ENCODE results near the gene TACR1.
"Not testable (repeated sequence)": the region's sequence is repeated elsewhere in the genome, so short reads cannot be mapped to it uniquely, and the experiment has no call there.

Gene TACR1

DNA sequence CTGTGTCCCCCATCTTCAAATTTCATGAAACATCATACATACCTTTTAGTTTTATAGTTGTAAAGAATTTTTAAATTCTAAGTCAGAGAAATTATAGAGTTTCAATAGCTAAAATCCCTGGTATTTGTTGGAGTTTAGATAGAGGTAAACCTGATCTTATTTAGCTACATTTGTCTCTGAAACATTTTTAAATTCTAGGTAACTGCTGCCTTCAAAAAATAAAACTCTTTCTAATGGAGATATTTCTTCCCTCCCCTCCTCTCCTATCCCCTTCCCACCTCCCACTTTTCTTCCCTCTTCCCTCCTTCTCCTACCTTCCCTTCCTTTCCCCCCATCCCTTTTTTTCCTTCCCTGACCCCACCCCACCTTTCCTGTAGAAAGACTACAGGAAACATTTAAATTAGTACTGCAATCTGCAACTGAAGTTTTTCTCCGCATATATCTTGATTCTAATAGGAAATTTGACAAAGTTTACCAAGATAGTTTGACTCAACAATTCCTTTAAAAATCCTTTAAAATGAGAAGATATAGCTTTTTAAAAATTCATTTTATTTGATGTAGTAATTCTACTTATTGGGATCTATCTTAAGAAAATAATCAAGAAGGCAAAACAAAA is 4.1 kb downstream of the TACR1 start:
- no peak for DNase-seq (ENCODE audit: low read depth, low spot score)

DNA sequence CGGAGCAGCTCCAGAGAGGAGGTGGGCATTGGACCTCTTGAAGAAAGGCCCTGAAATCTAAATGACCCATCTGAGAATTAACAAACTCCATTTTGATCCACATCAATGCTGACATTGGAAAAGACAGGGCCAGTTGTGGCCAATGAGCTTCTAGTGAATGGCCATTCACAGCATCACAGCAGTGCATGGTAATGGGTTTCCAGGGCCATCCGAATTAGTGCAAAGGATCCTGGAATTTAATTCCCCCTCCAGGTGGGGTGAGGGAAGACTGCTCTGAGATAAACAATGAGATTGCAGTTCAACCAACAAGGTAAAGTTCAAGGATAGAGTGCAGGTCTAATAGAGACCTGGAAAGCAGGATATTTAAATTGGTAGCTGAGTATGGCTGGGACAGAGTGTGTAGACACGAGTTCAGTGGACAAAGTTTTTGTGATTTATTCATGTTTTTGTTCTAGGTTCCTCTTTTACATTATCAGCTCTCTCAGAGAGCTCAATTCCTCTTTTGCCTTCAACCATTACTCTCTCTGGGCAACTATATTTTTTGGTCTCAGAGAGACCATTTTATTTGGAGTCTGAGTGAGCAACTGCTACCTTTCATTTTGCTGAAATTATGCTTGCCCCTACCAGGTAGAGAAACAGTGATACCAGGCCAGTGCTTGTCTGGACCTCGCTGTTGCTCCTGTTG is 5.0 kb downstream of the TACR1 start:
- no peak for DNase-seq (ENCODE audit: low read depth, low spot score)

DNA sequence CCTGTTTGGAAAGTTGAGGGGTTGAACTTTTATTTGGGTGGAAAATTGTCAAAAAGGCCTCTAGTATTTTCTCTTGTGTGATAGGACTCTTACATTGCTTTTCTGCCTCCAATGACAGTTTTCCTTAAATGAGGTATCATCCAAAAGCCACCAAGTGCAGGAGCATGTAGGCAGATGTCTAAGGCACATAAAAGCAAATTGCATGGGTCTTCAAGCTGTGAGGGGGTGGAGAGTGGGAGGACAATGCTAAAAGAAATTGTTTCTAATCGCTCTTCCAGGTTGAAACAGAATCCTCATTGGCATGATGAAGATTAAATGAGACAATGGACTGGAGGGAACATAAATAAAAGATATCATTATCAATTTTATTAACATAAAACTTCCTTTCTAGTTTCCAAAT is 6.8 kb downstream of the TACR1 start:
- no peak for DNase-seq (ENCODE audit: low read depth, low spot score)

DNA sequence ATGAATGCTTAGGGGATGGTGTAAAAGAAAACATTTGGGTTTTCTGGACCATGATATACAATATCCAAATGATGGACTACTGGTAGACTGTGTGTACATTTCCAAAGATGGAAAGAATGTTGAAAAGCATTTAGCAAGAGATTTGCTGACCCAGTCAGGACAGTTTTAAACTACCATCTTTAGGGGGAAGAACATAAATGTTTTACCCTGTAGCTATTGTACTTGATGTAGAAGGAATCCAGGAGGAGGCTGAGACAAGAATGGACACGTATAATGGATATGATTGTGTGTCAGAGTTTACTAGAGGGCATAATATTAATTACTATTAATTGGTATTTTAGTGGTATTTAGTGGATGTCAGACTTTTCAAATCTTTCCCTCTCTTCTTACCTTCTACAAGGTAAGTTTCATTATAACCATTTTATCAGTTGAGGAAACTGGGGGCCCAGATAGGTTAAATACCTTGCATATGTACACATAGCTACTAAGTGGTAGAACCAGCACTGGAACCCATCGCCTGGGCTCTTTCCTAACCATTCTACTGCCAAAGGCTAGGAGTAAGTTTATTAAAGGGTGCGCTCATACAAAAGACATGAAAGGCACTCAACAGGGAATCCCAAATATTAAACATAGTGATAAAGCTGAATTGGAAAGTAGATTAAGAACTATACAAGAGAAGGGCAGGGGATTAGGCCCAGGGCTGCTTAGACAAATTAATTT is 8.9 kb downstream of the TACR1 start:
- DNase-seq (ENCODE audit: low read depth, low spot score): no peak

DNA sequence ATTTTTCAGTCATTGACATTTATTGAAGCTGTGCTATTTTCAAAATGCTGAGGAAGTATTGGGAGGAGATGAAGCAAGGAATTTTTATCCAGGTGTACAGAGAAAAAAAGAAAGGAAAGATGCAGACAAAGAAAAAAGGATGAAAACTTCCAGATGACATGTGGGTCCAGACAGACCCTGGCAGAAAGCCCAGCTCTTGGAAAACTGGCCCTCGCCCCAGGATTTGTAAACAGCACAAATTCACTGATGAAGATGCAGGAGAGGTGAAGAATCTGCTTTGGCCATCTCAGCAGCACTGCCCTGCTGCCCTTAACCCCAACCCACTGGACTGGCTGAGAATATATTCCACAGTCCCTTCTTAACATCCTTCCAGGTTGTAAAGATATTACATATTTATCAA is 12.5 kb downstream of the TACR1 start:
- DNase-seq (ENCODE audit: low read depth, low spot score): no peak

DNA sequence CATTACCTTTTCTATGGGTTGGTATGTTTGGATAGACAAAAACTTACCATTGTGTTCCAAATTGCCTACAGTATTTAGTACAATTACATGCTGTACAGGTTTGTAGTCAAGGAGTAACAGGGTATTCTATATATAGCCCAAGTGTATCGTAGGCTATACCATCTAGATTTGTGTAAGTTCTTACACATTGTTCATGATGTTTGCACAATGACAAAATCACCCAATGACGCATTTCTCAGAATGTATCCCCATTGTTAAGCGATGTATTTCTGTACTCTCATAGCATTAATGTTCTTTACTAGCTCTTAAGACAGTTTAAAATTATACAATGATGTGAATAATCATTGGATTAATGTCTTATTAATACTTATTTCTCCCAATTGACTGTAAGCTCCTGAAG is 16.7 kb downstream of the TACR1 start:
- DNase-seq (ENCODE audit: low read depth, low spot score): no peak

DNA sequence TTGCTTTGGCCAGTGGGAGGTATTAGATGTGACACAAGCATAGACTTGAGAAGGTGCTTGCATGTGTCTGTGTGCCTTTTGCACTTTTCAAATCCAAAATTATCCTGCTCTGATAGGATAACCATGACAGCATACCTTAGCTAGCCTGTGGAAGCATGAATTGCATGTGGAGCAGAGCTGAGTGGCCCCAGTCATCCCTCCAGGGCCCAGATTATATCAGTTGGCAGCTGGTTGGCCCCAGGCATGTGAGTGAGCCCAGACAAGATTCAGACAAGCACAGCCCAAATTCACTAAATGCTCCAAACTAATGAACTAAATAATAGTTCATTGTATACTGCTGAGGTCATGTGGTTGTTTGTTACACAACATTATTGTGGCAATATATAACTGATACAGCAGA is 18.8 kb downstream of the TACR1 start:
- peak; percentile 50 for DNase-seq (ENCODE audit: low read depth, low spot score)

DNA sequence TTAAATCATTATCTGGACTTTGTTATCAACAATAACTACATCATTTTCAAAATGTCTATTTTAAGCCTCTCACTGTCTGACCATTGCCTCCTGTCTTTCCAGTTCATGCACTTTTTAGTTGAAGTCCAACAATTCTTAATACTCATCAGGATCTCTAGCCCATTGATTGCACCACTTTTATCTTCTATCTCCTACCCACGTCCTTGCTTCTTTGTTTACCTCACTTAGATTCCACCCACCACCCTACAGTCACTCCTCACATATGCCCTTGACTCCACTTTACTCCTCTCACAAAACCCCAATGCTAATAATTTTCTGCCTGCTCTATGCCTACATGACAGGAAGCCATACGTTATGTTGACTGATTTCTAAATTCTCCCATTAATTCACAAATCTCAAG is 21.9 kb downstream of the TACR1 start:
- DNase-seq (ENCODE audit: low read depth, low spot score): no peak

DNA sequence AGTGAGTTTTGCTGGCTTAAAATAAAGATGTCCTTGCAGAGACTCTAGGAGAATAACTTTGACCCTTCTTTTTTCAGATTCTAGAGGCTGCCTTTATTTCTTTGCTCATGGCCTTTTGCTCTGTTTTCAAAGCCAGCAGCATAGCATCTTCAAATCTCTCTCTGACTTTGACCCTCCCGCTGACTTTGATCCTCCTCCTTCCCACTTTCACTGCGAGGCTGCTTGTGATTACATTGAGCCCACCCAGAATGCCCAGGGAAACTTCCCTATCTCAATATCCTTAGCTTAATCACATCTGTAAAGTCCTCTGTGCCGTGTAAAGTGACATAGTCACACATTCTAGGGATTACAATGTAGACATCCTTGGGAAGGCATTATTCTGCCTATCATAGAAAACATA is 23.9 kb downstream of the TACR1 start:
- no peak for DNase-seq (ENCODE audit: low read depth, low spot score)

DNA sequence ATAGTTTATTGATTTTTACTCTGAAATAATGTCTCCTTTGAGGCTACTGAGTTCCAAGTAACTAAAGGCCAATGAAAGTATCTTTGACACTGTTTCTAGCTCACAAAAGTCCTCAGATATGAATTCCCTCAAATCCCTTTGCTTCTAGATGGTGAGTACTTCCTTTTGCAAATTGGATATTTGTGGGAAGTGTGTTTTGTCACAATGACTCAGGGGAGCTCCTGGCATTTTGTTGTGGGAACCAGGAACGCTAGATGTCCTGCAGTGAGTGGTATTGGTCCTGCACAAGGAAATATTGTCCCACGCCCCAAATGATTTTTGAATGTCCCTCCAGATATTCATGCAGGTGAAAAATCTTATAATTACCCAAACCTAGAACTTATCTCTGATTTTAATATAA is 24.3 kb downstream of the TACR1 start:
- DNase-seq (ENCODE audit: low read depth, low spot score): no peak

DNA sequence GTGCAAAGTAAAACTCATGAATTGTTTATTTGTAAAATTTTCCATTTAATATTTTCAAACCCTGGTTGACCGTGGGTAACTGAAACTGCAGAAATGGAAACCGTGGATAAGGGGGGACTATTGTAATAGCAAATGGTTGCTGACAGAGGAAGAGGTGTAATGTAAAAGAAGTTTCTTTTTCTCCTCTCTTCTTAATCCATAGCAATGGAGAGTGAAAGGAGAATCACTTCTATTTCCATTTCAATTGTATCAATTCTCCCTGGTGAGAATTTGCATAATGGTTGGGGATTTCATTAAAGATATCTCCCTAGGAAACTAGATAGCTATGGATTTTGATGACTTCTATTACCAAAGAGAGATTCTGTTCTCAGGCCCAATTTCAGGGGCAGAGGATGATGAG is 24.8 kb downstream of the TACR1 start:
- DNase-seq (ENCODE audit: low read depth, low spot score): no peak

DNA sequence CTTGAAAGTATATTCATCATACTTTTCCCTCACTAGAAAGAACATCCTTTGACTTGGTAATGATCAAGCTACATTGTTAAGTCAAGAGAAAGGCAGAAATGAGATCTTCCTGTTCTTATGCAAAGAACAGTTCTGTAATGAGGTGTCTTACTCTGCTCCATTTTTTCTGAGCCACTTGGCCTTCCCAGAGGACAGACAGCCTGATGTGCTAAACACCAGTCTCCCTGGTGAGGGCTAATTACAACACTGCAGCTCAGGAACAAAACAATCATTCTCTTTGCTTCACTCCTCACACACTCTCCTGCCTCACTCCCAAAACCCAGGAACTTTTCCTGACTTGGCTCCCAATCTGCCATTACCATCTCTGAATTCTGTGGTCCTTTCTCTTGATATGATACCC is 25.6 kb downstream of the TACR1 start:
- peak; percentile 44 for DNase-seq (ENCODE audit: low read depth, low spot score)

DNA sequence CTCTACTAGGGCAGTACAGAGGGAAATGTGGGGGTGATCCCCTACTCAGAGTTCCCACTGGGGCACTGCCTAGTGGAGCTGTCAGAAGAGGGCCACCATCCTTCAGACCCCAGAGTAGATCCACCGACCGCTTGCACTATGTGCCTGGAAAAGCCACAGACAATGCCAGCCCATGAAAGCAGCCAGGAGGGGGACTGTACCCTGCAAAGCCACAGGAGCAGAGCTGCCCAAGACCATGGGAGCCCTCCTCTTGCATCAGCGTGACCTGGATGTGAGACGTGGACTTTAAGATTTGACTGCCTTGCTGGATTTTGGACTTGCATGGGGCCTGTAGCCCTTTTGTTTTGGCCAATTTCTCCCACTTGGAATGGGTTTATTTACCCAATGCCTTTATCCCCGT is 27.9 kb downstream of the TACR1 start:
- not testable (repeated sequence) for DNase-seq (ENCODE audit: low read depth, low spot score)

DNA sequence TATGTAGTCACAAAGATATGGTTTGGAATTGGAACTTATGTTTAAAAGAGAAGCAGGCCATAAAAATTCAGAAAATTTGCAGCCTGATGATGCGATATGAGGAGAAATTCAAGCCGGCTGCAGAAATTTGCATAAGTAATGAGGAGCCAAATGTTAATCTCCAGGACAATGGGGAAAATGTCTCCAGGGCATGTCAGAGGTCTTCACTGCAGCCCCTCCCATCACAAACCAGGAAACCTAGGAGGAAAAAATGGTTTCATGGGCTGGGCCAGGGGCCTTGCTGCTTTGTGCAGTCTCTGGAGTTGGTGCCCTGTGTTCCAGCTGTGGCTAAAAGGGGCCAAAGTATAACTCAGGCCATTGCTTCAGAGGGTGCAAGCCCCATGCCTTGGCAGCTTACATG is 28.4 kb downstream of the TACR1 start:
- DNase-seq (ENCODE audit: low read depth, low spot score): no peak

DNA sequence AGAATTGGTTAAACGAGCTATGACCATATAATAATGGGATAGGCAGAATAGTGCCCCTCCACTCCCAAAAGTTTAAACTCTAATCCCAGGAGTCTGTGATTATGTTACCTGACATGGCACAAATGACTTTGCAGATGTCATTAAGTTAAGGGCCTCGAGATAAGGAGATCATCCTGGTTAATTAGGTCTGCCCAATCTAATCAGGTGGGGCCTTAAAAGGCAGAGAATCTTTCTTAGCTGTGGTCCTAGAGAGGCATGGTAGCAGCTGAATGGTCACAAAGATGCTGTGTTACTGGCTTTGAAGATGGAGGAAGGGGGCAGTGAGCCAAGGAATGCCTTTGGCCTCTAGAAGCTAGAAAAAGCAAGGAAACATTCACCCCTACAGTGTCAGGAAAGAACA is 31.1 kb downstream of the TACR1 start:
- DNase-seq (ENCODE audit: low read depth, low spot score): no peak

DNA sequence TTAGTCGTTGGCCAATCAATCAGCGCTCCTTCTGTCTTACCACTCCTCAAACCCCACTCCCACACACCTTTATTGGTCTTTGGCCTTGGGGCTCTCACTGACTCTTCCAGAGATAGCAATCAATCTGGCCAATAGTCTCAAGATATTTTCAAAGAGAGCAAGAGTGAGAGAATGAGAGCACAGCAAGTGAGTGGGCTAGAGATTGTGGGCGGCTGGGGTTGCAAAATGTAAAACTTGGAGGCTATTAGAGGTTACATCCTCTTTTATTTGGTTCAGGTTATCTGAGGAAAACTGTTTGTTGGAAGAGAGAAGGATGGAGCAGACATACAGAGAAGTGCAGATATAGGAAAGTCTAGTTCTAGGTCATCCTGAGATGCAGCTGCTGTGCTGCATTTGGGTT is 32.8 kb downstream of the TACR1 start:
- DNase-seq (ENCODE audit: low read depth, low spot score): no peak

DNA sequence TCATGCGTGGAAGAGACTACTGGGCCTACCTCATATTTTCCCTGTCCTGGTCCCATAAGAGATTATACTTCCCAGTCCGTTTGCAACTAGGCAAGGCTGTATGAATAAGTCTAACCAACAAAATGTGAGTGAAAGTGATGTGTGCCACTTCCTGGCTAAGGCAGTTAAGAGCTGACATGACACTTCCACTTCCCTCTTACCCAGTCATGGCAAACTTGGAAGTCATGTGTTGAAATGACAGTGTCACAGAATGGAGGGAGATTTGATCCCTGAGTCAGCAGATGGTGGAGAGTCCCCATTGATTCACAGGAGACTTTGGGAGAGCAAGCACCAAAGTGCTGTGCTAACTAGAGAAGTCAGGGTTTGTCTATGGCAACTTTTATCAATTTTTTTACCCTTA is 36.4 kb downstream of the TACR1 start:
- no peak for DNase-seq (ENCODE audit: low read depth, low spot score)

DNA sequence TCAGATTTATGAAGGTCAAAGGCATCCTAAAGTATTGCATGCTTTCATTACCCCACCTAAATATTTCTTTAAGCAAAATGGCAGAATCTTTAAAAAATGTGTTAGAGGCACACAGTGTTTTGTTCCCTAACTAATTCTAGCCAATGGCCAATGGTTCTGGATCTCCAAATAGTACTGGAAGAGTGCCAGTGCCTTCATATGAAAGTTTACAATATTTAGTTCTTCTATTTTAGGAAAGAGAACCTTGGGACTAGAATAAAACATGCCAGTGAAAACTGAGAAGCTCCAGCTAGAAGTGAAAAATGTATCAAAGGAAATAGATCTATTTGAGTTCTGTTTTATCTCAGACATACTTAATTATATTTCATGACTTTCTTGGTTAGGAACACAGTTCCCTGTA is 37.1 kb downstream of the TACR1 start:
- no peak for DNase-seq (ENCODE audit: low read depth, low spot score)

DNA sequence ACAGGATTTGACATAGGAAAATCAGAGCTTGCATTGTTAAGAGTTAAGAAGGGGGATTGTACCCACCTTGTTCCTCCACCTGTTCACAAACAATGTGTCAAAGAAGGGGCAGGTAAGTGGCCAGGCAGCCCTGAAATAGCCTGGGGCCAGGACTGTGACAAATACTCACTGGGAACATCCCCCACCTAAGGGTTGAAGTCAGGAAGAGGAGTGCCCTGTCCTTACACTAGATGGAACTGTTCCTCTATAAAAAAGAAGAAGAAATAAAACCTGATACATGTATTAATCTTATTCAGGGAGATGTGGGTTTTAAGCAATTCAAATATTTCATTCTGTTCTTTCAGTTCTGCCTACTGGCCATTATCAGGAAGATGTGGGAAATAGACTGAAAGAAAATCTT is 41.9 kb downstream of the TACR1 start:
- DNase-seq (ENCODE audit: low read depth, low spot score): peak; percentile 63

DNA sequence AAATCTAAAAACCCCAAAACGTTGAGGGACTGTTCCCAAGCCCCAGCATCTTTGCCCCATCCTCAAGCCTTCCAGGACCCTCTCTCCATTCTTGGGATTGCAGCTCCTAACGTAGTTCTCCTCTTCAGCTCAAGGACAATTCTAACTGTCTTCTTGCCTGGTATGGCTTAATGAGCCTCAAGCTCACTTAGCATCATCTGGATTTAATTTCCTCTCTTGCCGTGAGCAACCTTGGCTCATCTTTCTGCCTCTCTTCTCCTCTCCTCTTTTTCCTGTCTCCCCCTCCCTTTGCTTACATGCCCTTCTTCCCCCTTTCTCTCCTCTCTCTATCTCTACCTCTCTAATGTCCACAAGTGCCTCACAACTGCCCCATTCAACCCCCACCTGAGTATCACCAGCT is 44.2 kb downstream of the TACR1 start:
- no peak for DNase-seq (ENCODE audit: low read depth, low spot score)

DNA sequence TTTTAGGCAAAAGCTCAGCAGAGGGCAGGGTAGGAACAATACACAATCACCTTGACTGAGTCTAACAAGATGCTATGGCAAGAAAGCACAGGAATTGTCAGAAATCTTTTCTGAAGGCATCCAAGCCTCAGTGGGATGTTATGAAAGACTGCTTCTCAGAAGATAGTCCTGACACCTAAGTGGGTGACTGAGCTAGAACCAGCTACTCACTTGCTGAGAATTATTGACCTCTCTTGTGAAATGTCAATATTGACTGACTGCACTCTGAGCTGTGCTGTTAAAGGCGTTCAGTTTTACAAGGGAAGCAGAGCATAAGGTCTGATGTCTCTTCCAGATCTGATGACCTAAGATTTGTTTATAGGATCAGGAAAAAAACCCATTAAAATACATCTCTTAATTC is 46.1 kb downstream of the TACR1 start:
- no peak for DNase-seq (ENCODE audit: low read depth, low spot score)

DNA sequence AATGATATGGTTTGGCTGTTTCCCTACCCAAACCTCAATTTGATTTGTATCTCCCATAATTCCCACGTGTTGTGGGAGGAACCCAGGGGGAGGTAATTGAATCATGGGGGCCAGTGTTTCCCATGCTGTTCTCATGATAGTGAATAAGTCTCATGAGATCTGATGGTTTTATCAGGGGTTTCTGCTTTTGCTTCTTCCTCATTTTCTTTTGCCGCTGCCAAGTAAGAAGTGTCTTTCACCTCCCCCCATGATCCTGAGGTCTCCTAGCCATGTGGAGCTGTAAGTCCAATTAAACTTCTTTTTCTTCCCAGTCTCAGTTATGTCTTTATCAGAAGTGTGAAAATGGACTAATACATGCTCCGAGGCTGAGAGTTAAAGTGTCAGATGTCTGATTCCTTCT is 47.1 kb downstream of the TACR1 start:
- not testable (repeated sequence) for DNase-seq (ENCODE audit: low read depth, low spot score)

DNA sequence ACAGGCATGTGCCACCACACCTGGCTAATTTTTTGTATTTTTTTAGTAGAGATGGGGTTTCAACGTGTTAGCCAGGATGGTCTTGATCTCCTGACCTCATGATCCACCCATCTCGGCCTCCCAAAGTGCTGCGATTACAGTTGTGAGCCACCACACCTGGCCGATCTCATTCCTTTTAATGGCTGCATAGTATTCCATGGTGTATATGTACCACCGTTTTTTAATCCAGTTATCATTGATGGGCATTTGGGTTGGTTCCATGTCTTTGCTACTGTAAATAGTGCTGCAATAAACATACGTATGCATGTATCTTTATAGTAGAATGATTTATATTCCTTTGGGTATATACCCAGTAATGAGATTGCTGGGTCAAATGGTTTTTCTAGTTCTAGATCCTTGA is 51.4 kb downstream of the TACR1 start:
- DNase-seq (ENCODE audit: low read depth, low spot score): not testable (repeated sequence)

Data from ELF-1 (cell line).